ENCODE measurements around the gene SLC6A9. TPM values are rescaled to one million over a fixed set of nuclear protein-coding genes. Genes with fewer than 3 reads are reported as not detected.

The SLC6A9 gene
- total RNA-seq, 1 donor from 2014 or later: 29.4 TPM

GRCh38 chr1:43994794-43995790 lies 36.2 kb downstream of the SLC6A9 start:
- H3K9me3 Mint-ChIP-seq (ENCODE audit: low read depth): no peaks in the 10 kb centered on the region
- H3K36me3 Mint-ChIP-seq (ENCODE audit: insufficient read depth): peaks cover 3% of the 10 kb centered on the region
- peak; percentile 40 for TF ChIP-seq CTCF (IDR thresholded peaks at IDR 0.05; ENCODE audit: unreplicated experiment)
- no peak for DNase-seq (ENCODE audit: low spot score, unreplicated experiment)
- H3K4me3 Mint-ChIP-seq (ENCODE audit: low read depth): no peak overlapping the region
- H3K27me3 Mint-ChIP-seq: no peaks in the 10 kb centered on the region
- H3K27ac Mint-ChIP-seq: no peak overlapping the region
- H3K4me1 Mint-ChIP-seq (ENCODE audit: low read depth): peaks cover 41% of the 10 kb centered on the region

- DNase-seq (ENCODE audit: low spot score, unreplicated experiment): no peak
- no peak for TF ChIP-seq CTCF (IDR thresholded peaks at IDR 0.05; ENCODE audit: unreplicated experiment)
- Mint-ChIP-seq H3K36me3 (ENCODE audit: insufficient read depth) (peaks cover 3% of the 10 kb centered on the region), H3K9me3 (ENCODE audit: low read depth) (no peaks in the 10 kb centered on the region), H3K27me3 (no peaks in the 10 kb centered on the region), H3K4me3 (ENCODE audit: low read depth) (no peak overlapping the region), H3K27ac (no peak overlapping the region), H3K4me1 (ENCODE audit: low read depth) (peaks cover 41% of the 10 kb centered on the region)
These were observed 37.2 kb downstream of the SLC6A9 start for GRCh38 chr1:43994071-43994470.

GRCh38 chr1:43993206-43993914 lies 37.9 kb downstream of the SLC6A9 start:
- Mint-ChIP-seq H3K9me3 (ENCODE audit: low read depth) (no peaks in the 10 kb centered on the region), H3K4me3 (ENCODE audit: low read depth) (no peak overlapping the region), H3K36me3 (ENCODE audit: insufficient read depth) (no peaks in the 10 kb centered on the region), H3K27me3 (no peaks in the 10 kb centered on the region), H3K27ac (no peak overlapping the region), H3K4me1 (ENCODE audit: low read depth) (peaks cover 37% of the 10 kb centered on the region)
- TF ChIP-seq CTCF (IDR thresholded peaks at IDR 0.05; ENCODE audit: unreplicated experiment): no peak
- DNase-seq (ENCODE audit: low spot score, unreplicated experiment): no peak

- no peaks in the 10 kb centered on the region for H3K27me3 Mint-ChIP-seq
- DNase-seq (ENCODE audit: low spot score, unreplicated experiment): no peak
- H3K27ac Mint-ChIP-seq: peak overlapping the region; percentile 96
- peak overlapping the region; percentile 88 for H3K4me3 Mint-ChIP-seq (ENCODE audit: low read depth)
- no peaks in the 10 kb centered on the region for H3K9me3 Mint-ChIP-seq (ENCODE audit: low read depth)
- peaks cover 34% of the 10 kb centered on the region for H3K4me1 Mint-ChIP-seq (ENCODE audit: low read depth)
- no peak for TF ChIP-seq CTCF (IDR thresholded peaks at IDR 0.05; ENCODE audit: unreplicated experiment)
- no peaks in the 10 kb centered on the region for H3K36me3 Mint-ChIP-seq (ENCODE audit: insufficient read depth)
These were observed 38.8 kb downstream of the SLC6A9 start for GRCh38 chr1:43992232-43992995.
